K562 (cell line): ENCODE data around the gene PARP14. TPM values are rescaled to one million over a fixed set of nuclear protein-coding genes. Genes with fewer than 3 reads are reported as not detected.

Experiments
- CAMTA2 ChIP-seq: fragments of 250-450 bp; sonication (Bioruptor Pico); conservative IDR thresholded peaks from 2 replicates; pipeline ENCODE4 v1.5.1; 2022
- CEBPB ChIP-seq: fragments of 450-650 bp; IDR thresholded peaks from 2 replicates; pipeline ENCODE4 v1.6.1; 2016; ENCODE audit warnings: missing genetic modification characterization, missing compliant biosample characterization
- ESRRA ChIP-seq: fragments of 450-650 bp; IDR thresholded peaks from 2 replicates; pipeline ENCODE4 v1.6.1; 2014; ENCODE audit warnings: low read depth, mild to moderate bottlenecking, moderate library complexity, borderline replicate concordance
- GTF2B ChIP-seq: IDR thresholded peaks from 2 replicates; pipeline ENCODE4 v1.6.1; 2011; ENCODE audit not compliant: insufficient read length; ENCODE audit errors: extremely low read depth
- HINFP ChIP-seq: fragments of 450-650 bp; conservative IDR thresholded peaks from 2 replicates; pipeline ENCODE4 v1.6.1; 2016; ENCODE audit warnings: missing genetic modification characterization, low read depth, mild to moderate bottlenecking, control low read depth, missing compliant biosample characterization
- JUN ChIP-seq, 2 experiments: sonication (generic) in 1 of 2; formaldehyde crosslinking in 1 of 2; IDR thresholded peaks; 2 replicates each; pipeline versions ENCODE4 v1.6.1 to v1.8.0; 2012 to 2022; ENCODE audit warnings: borderline replicate concordance in 2 of 2, mild to moderate bottlenecking in 2 of 2, improper control_type of control experiment in 1 of 2, low read depth in 1 of 2, low read length in 1 of 2, missing genetic modification reagents in 1 of 2
- KAT8 ChIP-seq: fragments of 450-650 bp; IDR thresholded peaks from 2 replicates; pipeline ENCODE4 v1.6.1; 2016; ENCODE audit warnings: low read depth, mild to moderate bottlenecking
- MBD1 ChIP-seq: fragments of 250-450 bp; sonication (Bioruptor Pico); IDR thresholded peaks from 2 replicates; pipeline ENCODE4 v1.8.0; 2022; ENCODE audit warnings: inconsistent platforms
- NONO ChIP-seq, 2 experiments: fragments of 200-400 bp in 1 of 2; fragments of 450-650 bp in 1 of 2; formaldehyde crosslinking in 1 of 2; IDR thresholded peaks; 2 replicates each; pipeline ENCODE4 v1.6.1; 2017; ENCODE audit warnings: low read depth in 2 of 2, mild to moderate bottlenecking in 2 of 2, moderate library complexity in 2 of 2, low read length in 1 of 2
- PML ChIP-seq: IDR thresholded peaks from 2 replicates; pipeline ENCODE4 v1.6.1; 2012; ENCODE audit warnings: low read length, inconsistent platforms
- POLR2AphosphoS2 ChIP-seq: IDR thresholded peaks from 2 replicates; pipeline ENCODE4 v1.6.1; 2012; ENCODE audit warnings: low read length, improper control_type of control experiment
- RFX1 ChIP-seq: fragments of 450-650 bp; IDR thresholded peaks from 2 replicates; pipeline ENCODE4 v1.6.1; 2016; ENCODE audit warnings: mild to moderate bottlenecking, moderate library complexity
- SAP30 ChIP-seq: fragments of 200-600 bp; sonication (generic); IDR thresholded peaks from 2 replicates; pipeline ENCODE4 v1.6.1; 2012; ENCODE audit warnings: borderline replicate concordance, low read depth, mild to moderate bottlenecking, moderate library complexity, low read length, control low read depth, inconsistent platforms; ENCODE audit not compliant: insufficient read depth, poor library complexity, severe bottlenecking
- SIN3B ChIP-seq: fragments of 450-650 bp; IDR thresholded peaks from 2 replicates; pipeline ENCODE4 v1.6.1; 2017; ENCODE audit warnings: low read depth, mild to moderate bottlenecking, moderate library complexity
- SOX6 ChIP-seq: fragments of 450-650 bp; IDR thresholded peaks from 2 replicates; pipeline ENCODE4 v1.6.1; 2014; ENCODE audit warnings: mild to moderate bottlenecking
- TAF9B ChIP-seq: fragments of 450-650 bp; IDR thresholded peaks from 2 replicates; pipeline ENCODE4 v1.6.1; 2018; ENCODE audit warnings: mild to moderate bottlenecking; ENCODE audit not compliant: partially characterized antibody
- TBP ChIP-seq: optimal IDR thresholded peaks from 2 replicates; pipeline ENCODE3; 2011; ENCODE audit warnings: low read depth, low read length, improper control_type of control experiment
- TCF3 ChIP-seq: sonication (generic); formaldehyde crosslinking; IDR thresholded peaks from 2 replicates; pipeline ENCODE4 v1.4.0; 2020; ENCODE audit warnings: mild to moderate bottlenecking, missing genetic modification reagents
- ZBTB7A ChIP-seq: IDR thresholded peaks from 2 replicates; pipeline ENCODE4 v1.6.1; 2011; ENCODE audit warnings: low read depth, mild to moderate bottlenecking, low read length, moderate library complexity, borderline replicate concordance; ENCODE audit not compliant: control insufficient read depth
- ZC3H4 ChIP-seq: sonication (generic); formaldehyde crosslinking; IDR thresholded peaks from 2 replicates; pipeline ENCODE4 v1.9.0; 2021; ENCODE audit warnings: missing genetic modification reagents, borderline replicate concordance
- ZNF398 ChIP-seq: fragments of 250-450 bp; sonication (Bioruptor Pico); IDR thresholded peaks from 2 replicates; pipeline ENCODE4 v1.8.0; 2021; ENCODE audit warnings: moderate library complexity, mild to moderate bottlenecking, inconsistent platforms
- ZNF507 ChIP-seq: conservative IDR thresholded peaks from 2 replicates; pipeline ENCODE4 v1.6.1; 2017; ENCODE audit warnings: missing genetic modification characterization, missing compliant biosample characterization
- ZNF551 ChIP-seq: fragments of 250-450 bp; sonication (Bioruptor Pico); IDR thresholded peaks from 2 replicates; pipeline ENCODE4 v1.5.0; 2021; ENCODE audit warnings: mild to moderate bottlenecking, moderate library complexity
- ZNF695 ChIP-seq: fragments of 450-650 bp; formaldehyde crosslinking; IDR thresholded peaks from 2 replicates; pipeline ENCODE4 v1.4.0; 2020; ENCODE audit warnings: mild to moderate bottlenecking, moderate library complexity
- ZNF780A ChIP-seq: fragments of 250-450 bp; sonication (Bioruptor Pico); IDR thresholded peaks from 2 replicates; pipeline ENCODE4 v1.5.0; 2021; ENCODE audit warnings: mild to moderate bottlenecking
- polyA plus RNA-seq, 8 experiments: library from polyadenylated mRNA; depleted of rRNA in 4 of 8; stranded (reverse) in 5 of 8; unstranded in 3 of 8; fragments of >200 nt; fragmentation: Nextera tagmentation in 2 of 8; fragmentation: Illumina TruSeq in 1 of 8; extraction: Ambion mirVana in 2 of 8; extraction: Trizol in 1 of 8; gene quantifications; 2 replicates each; pipeline versions ENCODE4 v1.2.1 to v1.2.3, GENCODE V29; 2011 to 2014; ENCODE audit warnings: inconsistent platforms in 1 of 8, missing spikeins in 1 of 8
- total RNA-seq, 7 experiments: library from RNA; depleted of rRNA in 6 of 7; stranded (reverse); fragments of >200 nt in 6 of 7; fragmentation: Illumina TruSeq in 2 of 7; extraction: Trizol in 2 of 7; gene quantifications; 2 replicates each; pipeline versions ENCODE4 v1.2.1 to v1.2.3, GENCODE V29; 2011 to 2021; ENCODE audit warnings: low replicate concordance in 1 of 7

The PARP14 gene
- total and polyA plus RNA-seq, 9 of the 15 experiments (the other 6 are each of a cell fraction or from before 2014, with no cell fraction given): 3.1 to 14.4 (median 9.0) TPM

GRCh38 chr3:122730240-122730639, 49.6 kb downstream of the PARP14 start (continued):
- TF ChIP-seq HINFP (tag) (no peak), POLR2AphosphoS2 (no peak), TCF3 (CRISPR knock-in tag) (peak; percentile 79), ESRRA (no peak), ZNF780A (no peak), TAF9B (no peak), SIN3B (no peak), SAP30 (no peak), JUN (IDR thresholded peaks at IDR 0.05; ENCODE audit: borderline replicate concordance, low read depth, low read length) (no peak), JUN (CRISPR knock-in tag; IDR thresholded peaks at IDR 0.05; ENCODE audit: borderline replicate concordance) (no peak), ZNF695 (CRISPR knock-in tag) (no peak), ZNF507 (tag) (no peak), ZC3H4 (CRISPR knock-in tag) (no peak), SOX6 (peak; percentile 45; the same call in 1 of the 2 replicates), ZBTB7A (0 out of 2 replicates have a peak, but pooled peaks have one; percentile 35), TBP (no peak), ZNF551 (CRISPR knock-in tag) (no peak), MBD1 (CRISPR knock-in tag) (no peak), NONO (IDR thresholded peaks at IDR 0.05; ENCODE audit: low read depth in 2 of 2, low read length in 1 of 2) (no peak), RFX1 (no peak), KAT8 (no peak), CAMTA2 (CRISPR knock-in tag) (no peak), ZNF398 (CRISPR knock-in tag) (no peak), GTF2B (no peak), CEBPB (tag) (no peak), PML (peak; percentile 54; the same call in 1 of the 2 replicates)
